NCI-H2171 (cell line): ENCODE measurements around the gene EIF2B5.

Experiments
- DNase-seq: peaks from one replicate; lab custom pipeline; 2025; lab: John Stamatoyannopoulos, UW

The EIF2B5 gene

DNA sequence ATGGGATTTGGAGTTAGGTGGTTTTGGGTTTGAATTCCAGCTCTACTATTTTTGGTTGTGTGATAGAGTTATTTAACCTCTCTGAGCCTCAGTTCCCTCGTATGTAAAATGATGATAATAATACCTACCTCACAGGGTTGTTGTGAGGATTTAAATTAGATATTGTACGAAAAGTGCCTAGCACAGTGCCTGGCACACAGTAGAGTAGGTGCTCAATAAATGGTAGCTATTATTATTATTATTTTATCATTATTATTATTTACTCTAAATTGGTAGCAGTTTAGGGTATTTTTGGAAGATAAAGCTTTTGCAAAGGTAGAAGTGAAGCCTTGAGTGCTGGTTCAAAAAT lies 38.2 kb downstream of the EIF2B5 start:
- no peak for DNase-seq

DNA sequence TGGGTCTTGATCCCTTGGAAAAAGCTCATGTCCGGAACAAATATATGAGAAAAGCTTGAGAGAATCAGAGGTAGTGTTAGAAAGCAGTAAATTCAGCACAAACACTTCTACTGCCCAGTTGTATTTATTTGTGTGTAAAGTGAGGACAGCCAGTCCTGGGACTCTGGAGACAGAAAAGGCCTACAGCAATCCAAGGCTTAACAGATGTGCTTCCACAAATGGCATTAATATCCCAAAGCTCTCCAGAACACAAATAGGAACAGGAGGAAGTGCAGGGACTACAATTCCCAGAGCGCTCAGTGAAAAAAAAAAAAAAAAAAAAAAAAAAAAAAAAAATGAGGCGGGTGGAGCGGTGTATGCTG lies 39.1 kb downstream of the EIF2B5 start:
- no peak for DNase-seq

DNA sequence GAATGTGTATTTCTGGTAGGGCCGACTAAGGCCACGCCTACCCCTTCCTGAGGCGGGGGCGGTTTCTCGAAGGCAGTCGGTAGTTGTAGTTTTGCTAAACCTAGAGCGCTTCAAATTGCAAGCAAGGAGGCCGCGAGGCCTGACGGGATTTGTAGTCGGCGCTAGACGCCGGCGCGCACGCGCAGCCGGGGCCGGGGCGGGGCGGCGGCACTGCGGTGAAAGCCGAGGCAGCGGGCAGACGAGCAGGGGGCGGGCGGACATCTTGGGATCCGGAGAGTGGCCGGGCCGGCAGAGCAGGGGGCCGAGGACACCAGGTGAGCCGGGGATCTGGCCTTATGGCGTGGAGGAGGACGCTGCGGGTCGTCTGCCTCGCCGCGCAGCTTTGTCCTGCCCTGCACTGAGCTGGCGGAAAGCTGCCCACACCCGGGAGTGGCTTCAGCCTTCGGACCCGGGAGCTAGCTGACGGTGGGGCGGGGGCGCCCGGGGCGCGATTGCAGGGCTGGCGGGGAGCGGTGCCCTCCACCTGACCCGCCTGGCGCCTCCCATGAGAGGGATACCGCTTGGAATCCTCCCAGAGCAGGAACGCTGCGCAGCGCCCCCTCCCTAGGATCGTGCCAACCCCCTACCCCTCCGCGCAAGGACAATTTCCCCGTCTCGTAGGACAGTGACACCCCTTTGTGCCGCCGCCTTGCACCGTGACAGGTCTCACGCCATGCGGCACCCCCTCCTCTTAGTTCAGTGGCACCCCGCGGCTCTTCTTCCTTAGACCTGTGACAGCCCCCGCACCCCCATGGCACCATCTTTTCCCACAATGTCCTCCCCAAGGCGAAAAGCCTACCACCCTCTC lies 39.7 kb downstream of the EIF2B5 start, which contains the start of gene AP2M1:
Gene AP2M1, plus strand, starts transcription at position 210 of the 847 bp plus-strand sequence. CDS start 2,139 bp downstream, outside the sequence.
- peak; percentile 98 for DNase-seq

DNA sequence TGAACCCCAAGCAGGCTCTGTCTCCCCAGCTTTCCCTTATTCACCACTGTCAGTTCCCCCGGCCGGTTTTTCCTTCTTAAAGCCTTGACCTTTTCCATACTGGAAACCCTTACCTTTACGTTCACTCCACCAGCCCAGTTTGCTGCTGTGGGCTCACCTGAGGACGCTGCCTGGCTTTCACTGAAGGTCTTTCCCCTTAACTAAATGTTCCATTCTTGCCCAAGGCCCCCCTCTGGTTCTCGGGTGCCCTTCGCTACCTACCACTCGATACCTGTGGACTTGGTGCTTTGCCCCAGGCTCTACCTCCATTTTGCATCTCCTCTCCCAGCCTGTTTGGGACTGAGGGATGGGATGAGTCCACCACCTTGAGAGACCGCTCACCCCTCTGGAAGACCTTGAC lies 40.3 kb downstream of the EIF2B5 start:
- DNase-seq, result no peak

DNA sequence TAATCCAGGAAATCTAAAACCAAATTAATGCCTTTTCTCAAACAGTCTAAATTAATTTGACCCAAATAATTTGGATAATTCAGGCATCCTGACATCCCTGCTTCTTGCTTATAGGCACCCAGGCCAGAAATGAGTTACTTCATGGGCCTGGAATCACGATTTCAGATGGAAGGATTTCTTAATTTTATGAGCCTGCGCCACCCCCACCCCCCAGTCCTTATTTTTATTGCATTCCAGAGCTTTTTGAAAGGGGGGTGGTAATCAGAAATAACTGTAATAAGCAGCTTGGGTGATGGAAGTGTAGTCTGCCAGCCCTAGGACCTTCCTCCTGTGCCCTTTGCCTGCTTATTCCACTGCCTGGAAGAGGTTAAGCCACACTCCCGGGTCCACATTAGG lies 40.8 kb downstream of the EIF2B5 start:
- DNase-seq, result no peak

DNA sequence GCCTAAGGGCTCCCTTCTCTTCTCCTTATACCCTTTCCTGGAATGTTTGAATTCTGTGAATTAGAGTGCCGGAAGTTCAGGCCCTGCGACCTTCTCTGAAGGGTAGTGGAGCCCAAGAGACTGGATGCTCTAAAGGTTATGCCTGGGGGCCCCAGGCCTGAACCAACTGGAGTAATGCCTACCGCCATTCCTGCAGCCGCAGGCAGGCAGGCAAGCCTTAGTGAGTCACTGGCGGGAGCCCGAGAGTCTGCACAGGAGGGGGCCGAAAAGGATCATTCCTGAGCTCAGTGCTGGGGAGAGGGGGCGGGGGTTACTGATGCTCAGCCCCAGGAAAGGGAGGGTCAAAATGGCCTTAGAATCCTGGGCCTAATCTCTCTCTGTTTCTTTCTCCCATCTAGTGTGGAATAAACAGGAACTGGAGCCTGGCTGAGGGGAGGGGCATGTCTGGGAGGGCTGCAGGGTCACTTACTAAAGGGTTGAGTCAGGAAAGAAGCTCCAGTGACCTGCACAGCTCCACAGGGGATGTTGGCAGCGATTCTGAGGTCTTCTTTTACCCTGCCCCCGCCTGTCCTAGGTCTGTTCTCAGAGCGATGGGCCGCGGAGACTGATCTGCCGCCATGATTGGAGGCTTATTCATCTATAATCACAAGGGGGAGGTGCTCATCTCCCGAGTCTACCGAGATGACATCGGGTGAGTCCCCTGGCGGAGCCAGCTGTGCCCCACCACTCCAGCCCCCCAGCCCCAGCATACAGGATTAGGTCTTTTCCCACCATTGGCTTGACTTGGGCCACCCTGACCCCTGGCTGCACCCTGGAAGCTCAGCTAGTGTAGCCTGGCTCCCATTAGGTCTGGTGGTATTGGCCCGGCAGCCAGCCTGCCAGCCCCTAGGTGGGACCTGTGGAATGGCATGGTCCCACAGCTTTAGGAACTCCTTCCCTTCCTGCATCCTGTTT lies 41.5 kb downstream of the EIF2B5 start:
- no peak for DNase-seq

DNA sequence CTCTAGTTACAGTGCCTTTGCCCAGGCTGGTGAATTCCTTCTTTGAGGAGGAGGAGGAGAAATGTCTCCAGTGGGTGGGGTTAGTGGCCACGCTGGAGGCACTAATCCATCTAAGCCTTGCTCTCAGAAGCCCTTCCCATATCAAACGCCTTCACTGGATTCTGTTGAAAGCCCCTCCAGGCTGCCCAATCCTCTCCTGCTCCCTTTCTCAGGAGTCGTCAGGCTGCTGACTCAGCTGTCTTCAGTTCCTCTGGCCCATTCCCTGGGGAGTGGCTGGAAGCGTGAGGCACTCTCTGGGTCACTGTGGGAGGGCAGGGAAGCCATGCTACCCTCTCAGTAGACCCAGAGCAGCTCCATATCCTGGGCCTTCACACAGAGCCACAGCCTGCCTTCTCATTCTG lies 42.2 kb downstream of the EIF2B5 start:
- no peak for DNase-seq

DNA sequence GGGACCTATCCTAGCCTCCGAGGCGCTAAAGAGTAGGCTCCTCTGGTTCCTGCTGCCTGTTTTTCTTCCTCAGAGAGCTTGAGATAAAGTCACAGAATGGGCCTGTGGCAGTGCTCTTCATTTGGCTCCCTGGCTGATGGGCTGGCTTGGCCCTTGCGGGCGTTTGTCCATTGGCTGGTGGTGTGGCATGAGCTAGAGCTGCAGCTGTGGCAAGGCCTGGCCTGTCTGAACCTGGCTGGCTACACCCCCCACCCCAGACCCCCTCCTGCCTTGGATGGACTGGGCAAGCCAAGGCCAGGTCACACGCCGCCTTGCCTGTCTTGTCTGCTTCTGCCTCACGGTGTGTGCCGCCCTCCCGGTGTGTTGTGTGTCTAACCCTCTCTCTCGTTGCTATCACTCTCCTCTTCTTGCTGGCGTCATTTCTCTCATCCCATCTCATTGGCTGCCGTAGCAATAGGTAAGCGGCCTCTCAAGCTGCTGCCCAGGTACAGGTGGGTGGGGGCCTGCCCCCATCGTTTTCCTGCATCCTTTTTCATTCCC lies 42.7 kb downstream of the EIF2B5 start:
- DNase-seq, result no peak

DNA sequence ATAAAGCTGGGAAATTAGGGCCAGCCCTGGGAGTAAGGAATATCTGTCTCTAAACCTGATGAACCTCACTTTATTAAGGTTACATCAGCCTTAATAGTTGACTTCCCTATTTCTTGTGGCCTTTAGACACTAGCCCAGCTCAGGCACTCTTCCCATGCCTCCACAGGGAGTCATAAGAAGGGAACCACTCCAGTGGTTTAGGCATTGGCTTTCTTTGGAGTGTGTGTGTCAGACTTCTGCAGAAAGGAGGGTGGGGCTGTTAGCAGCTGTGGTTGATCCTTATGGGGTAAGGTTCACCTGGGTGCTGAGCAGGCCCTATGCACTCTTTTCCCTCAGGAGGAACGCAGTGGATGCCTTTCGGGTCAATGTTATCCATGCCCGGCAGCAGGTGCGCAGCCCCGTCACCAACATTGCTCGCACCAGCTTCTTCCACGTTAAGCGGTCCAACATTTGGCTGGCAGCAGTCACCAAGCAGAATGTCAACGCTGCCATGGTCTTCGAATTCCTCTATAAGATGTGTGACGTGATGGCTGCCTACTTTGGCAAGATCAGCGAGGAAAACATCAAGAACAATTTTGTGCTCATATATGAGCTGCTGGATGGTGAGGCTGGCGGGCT lies 43.5 kb downstream of the EIF2B5 start:
- no peak for DNase-seq

DNA sequence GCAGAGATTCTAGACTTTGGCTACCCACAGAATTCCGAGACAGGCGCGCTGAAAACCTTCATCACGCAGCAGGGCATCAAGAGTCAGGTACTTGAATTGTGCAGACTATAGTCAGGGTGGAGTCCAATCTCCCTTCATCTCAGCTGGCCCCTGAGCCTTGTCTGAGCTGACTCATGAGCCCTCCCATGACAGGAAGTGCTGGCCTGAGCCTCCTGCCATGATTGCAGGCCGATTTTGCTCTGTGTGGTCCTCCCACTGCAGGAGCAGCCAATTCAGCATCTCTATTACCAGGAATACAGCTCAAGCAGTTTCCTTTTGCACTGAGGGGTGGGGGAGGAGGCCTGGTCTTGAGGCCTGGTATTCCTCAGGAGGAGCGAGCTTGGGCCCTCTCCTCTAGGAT lies 45.0 kb downstream of the EIF2B5 start:
- DNase-seq, result no peak

DNA sequence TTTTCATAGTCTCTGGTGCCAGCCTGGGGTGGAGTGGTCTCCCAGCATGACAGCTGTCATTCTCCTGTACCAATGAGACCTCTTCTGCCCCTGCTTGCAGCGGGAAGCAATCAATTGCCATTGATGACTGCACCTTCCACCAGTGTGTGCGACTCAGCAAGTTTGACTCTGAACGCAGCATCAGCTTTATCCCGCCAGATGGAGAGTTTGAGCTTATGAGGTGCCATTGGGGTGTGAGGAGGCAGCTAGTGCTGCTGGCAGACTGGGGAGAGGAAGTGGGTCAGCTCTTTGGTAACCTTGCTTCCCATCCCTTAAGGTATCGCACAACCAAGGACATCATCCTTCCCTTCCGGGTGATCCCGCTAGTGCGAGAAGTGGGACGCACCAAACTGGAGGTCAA lies 46.4 kb downstream of the EIF2B5 start:
- no peak for DNase-seq

DNA sequence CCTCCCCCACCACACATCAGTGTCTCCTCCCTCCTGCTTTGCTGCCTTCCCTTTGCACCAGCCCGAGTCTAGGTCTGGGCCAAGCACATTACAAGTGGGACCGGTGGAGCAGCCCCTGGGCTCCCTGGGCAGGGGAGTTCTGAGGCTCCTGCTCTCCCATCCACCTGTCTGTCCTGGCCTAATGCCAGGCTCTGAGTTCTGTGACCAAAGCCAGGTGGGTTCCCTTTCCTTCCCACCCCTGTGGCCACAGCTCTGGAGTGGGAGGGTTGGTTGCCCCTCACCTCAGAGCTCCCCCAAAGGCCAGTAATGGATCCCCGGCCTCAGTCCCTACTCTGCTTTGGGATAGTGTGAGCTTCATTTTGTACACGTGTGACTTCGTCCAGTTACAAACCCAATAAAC lies 48.5 kb downstream of the EIF2B5 start:
- no peak for DNase-seq

DNA sequence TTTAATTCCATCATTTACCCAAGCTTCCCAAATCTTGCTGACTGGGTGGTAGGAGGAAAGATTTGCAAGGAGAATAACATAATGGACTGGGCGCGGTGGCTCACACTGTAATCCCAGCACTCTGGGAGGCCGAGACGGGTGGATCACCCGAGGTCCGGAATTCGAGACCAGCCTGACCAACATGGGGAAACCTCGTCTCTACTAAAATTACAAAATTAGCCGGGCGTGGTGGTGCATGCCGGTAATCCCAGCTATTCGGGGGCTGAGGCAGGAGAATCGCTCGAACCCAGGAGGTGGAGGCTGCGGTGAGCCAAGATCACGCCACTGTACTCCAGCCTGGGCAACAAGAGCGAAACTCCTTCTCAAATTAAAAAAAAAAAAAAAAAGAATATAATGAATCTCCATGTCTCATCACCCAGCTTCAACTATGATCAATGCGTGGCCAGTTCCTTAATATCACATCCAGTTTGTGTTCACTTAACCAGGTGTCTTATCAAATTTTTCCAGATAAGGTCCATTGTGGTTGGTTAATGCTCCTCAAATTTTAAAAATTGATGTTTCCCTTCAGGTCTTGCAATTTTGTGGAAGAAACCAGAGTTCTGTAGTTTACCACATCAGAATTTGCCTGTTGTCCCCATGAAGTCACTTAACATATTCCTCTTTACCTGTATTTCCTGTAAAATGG lies 49.5 kb downstream of the EIF2B5 start:
- no peak for DNase-seq

DNA sequence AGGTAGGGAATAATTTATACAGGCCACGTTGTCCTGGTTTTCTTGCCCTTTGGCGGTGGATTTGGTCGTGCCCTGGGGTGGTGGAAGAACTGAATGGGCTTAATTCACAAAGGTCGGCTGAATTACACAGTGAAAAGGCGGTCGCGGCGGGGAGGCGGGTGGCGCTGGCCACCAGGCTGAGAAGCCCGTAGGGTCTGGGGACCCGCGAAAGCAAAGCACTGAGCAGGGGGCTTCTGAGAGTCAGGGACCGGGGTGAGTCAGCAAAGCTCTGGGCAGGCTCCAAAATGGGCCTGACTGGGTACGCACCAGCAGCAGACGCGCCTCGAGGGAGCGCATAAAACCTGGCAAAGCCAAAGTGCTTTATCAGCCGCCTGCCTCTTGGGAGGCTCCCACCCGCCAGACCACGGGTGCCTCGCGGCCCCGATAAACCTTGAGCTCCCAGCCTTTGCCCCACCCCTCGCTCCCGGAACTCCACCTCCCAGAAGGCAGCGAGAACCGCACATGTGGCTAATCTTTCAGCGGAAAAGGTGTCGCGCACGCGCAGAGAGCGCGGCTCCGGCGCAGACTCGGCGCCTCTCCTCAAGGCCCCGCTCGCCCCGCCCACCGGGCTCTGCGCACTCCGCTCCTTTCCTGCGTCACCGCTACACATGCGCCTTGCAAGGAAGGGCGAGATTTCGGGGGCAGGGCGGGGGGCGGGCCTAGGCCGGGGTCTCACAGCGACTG lies 50.5 kb downstream of the EIF2B5 start:
- peak; percentile 99 for DNase-seq

DNA sequence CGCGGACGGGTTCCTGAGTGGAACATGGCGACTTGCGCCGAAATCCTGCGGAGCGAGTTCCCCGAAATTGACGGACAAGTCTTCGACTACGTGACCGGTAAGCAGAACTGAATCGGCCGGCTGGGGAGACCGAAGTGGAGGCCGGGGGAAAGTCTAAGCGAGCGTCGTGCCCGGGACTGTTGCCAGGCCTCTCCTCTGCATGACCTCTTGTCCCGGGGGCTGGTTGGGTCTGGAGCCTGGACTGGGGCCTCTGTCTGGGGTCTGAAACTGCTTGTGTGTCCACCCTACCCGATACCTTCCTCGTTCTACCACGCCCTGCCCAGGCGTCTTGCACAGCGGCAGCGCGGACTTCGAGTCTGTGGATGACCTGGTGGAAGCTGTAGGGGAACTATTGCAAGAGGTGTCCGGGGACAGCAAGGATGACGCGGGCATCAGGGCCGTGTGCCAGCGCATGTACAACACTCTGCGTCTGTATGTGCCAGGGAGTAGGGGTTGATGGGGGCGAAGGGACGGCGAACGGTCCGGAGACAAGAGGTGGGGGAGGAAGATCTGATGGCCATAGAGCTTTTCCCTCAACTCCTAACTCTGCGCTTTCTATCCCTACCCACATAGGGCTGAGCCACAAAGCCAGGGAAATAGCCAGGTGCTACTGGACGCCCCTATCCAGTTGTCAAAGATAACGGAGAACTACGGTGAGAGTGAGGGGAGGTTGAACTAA lies 51.2 kb downstream of the EIF2B5 start, which contains the start of gene ABCF3:
Gene ABCF3, plus strand, starts transcription at position 16 of the 718 bp plus-strand sequence. Its CDS starts 9 bp downstream, at position 25.
- DNase-seq, result no peak

DNA sequence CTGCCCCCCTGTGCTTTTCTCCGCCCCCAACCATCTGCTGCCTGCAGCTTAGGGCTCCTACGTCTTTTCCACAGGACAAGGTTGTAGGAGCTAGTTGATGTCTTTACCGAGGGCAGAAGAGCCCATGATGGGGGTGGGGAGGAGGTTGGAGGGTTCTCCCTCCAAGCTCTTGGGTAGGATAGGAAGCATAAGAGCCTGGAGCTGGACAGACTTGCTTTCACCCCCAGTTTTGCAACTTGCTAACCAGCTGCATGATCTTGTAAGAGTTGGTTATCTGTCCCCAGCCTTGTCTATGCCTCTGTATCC lies 51.7 kb downstream of the EIF2B5 start:
- DNase-seq, result no peak

DNA sequence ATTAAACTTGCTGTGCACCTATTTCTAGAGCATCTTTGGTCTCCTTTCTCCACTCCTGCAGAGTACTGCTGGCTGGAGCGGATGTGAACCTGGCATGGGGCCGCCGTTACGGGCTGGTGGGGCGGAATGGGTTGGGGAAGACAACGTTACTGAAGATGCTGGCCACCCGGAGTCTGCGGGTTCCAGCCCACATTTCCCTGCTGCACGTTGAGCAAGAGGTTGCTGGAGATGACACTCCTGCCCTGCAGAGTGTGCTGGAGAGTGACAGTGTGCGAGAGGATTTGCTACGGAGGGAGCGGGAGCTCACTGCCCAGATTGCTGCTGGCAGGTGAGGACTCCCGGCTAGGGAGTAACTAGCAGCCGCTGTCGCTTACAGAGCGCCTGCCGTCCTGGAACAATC lies 52.9 kb downstream of the EIF2B5 start:
- no peak for DNase-seq

DNA sequence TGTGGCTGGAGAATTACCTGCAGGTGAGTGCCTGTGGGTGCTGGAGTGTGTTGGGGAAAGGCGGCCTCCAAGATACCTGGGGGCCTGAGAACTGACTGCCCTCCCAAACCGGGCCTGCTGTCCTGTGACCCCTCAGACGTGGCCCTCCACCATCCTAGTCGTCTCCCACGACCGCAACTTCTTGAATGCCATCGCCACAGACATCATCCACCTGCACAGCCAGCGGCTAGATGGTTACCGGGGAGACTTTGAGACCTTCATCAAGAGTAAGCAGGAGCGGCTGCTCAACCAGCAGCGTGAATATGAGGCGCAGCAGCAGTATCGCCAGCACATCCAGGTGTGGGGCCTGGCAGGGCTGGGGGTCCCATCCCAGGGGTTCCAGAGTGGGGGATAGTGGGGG lies 54.3 kb downstream of the EIF2B5 start:
- no peak for DNase-seq

DNA sequence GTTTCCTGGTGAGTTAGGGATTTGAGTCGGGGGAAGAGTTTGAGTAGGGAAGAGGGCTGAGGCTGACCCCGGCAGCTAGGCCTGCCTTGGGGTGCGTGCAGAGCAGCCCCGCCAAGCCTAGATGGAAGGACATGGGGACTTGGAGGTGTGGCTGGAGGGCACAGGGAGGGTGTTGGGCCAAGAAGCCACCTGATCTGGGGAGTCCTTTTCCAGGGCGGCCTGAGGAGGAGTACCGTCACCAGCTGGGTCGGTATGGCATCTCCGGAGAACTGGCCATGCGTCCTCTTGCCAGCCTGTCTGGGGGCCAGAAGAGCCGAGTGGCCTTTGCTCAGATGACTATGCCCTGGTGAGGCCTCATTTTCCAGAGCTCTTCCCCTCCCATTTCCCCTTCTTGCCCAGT lies 57.7 kb downstream of the EIF2B5 start:
- DNase-seq, result no peak

DNA sequence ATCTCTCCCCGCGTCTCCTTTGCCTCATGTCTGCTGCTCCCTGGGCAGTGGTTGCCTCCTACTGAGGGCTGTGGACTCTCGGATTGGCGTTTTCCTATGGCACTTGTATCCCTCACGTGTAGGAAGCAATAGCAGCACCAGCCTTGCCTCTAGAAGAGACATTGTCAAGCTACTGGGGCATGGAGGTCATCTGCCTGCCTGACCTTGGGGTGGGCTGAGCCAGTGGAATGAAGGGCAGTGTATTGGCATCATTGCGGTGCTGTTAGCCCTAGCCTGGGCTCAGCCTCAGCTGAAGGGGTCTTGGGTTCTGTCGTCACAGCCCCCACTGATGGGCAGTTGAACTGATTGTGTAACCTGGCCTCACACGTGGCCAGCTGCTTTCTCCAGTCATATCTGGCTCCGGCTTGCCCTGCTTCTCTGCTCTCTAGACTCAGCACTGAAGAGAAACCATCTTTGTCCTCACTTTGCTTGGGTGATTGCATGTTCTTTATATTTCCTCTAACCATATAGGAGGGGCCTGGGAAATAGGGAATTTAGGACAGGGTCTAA lies 58.9 kb downstream of the EIF2B5 start:
- DNase-seq, result no peak
